Breast epithelium (tissue), 3 donors: ENCODE results near the gene SDS.

Experiments used
- POLR2A ChIP-seq: fragments of 450-650 bp; IDR thresholded peaks from one replicate; pipeline ENCODE4 v1.6.1; 2016; ENCODE audit warnings: antibody characterized with exemption, mild to moderate bottlenecking, moderate library complexity
- POLR2AphosphoS5 ChIP-seq, 3 donors: sonication (generic); formaldehyde crosslinking; IDR thresholded peaks; one replicate each; pipeline ENCODE4 v1.6.1; 2017; ENCODE audit warnings: antibody characterized with exemption in 3 of 3
- TF ChIP-seq, protein P1 (sequence below), 3 donors: fragments of 450-650 bp; IDR thresholded peaks; one replicate each; pipeline ENCODE4 v1.5.1; 2016 to 2017; ENCODE audit warnings: antibody characterized with exemption in 3 of 3, mild to moderate bottlenecking in 3 of 3, moderate library complexity in 3 of 3

GRCh38 chr12:113418213-113418879 is 14.7 kb upstream of the SDS start:
- TF ChIP-seq, protein P1, sequence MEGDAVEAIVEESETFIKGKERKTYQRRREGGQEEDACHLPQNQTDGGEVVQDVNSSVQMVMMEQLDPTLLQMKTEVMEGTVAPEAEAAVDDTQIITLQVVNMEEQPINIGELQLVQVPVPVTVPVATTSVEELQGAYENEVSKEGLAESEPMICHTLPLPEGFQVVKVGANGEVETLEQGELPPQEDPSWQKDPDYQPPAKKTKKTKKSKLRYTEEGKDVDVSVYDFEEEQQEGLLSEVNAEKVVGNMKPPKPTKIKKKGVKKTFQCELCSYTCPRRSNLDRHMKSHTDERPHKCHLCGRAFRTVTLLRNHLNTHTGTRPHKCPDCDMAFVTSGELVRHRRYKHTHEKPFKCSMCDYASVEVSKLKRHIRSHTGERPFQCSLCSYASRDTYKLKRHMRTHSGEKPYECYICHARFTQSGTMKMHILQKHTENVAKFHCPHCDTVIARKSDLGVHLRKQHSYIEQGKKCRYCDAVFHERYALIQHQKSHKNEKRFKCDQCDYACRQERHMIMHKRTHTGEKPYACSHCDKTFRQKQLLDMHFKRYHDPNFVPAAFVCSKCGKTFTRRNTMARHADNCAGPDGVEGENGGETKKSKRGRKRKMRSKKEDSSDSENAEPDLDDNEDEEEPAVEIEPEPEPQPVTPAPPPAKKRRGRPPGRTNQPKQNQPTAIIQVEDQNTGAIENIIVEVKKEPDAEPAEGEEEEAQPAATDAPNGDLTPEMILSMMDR (IDR thresholded peaks at IDR 0.05): no peak
- TF ChIP-seq POLR2A (no peak), POLR2AphosphoS5 (IDR thresholded peaks at IDR 0.05) (no peak)
